GM21723 (cell line): ENCODE measurements around the gene URGCP.

Experiments used
- ATAC-seq: cut with Tn5 transposase; IDR thresholded peaks from one replicate; pipeline ENCODE4 v1.9.1; 2021; ENCODE audit warnings: mild to moderate bottlenecking, moderate library complexity; ENCODE audit not compliant: unreplicated experiment

URGCP gene

GRCh38 chr7:43906331-43907010, at the start of gene URGCP:
TSS of gene URGCP (minus strand) at chr7:43906596. CDS start at chr7:43906575, 21 bp downstream.
- ATAC-seq = peak; percentile 82

DNA sequence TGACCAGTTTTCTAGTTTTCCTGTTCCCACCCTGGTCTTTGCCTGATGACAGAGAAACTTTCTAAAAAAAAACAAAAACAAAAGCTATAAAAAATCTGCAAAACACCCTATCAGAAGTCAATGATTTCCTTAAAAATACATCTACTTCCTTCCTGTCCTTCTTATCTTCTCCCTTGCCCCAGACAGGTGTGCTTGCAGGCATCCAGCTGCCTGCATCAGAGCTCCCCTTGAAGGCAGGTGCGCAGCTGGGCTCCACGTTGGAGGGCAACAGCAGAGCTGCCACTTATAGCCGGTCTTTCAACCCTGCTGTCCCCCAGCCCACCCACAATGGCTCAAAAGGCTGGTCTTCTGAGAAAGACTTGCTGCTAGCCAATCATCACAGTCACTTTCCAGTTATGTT, 49.6 kb upstream of the URGCP start:
- ATAC-seq = no peak

DNA sequence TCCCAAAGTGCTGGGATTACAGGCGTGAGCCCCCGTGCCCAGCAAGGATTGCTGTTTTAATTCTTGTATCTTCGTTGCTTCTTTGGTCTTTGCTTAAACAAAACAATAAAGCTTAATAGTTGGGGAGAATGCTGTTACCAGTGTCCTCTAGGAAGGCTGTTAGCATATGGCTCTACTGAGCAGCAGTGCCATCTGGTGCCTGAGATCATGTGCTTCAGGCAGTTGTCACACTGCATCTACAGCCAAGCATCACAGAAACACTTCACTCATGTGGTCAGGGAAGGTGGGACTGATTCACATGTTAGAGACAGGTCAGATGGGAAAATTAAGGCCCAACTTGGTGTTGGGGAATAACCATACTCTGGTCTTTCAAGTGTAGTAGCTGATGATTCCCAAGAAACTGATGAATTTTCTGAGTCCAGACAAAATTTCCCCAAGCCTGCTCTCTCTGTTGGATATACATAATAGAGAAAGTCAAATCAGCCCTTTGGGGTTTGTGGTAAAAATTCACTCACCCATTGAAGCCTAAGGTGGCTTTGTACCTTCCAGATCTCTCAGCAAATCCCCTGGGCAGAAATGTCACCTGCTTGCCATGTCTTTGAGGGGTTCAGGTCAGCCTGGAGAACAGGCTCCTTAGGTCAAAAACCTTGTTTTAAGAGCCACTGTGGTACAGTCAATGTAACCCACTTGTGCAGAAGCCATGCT, 48.3 kb upstream of the URGCP start:
- peak; percentile 80 for ATAC-seq

GRCh38 chr7:43953071-43953470, 46.7 kb upstream of the URGCP start:
- ATAC-seq = no peak

GRCh38 chr7:43952028-43952427, 45.6 kb upstream of the URGCP start:
- ATAC-seq = no peak

DNA sequence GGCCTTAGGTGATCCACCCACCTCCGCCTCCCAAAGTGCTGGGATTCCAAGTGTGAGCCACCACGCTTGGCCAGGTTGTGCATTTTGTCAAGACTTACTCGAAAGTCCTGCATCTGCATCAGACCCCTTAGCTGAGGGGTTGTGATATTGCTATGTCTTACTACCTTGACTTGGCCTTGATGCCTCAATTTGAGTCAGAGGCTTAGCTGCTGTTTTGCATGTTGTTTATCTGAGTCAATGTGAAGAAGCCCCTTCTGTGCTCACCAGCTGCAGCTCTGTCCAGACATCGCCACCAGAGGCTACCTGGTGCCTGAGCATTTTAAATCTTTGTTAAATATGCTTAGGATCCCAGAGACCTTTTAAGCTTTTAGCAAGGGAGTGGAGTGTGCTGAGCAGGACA, 37.9 kb upstream of the URGCP start:
- ATAC-seq = no peak

DNA sequence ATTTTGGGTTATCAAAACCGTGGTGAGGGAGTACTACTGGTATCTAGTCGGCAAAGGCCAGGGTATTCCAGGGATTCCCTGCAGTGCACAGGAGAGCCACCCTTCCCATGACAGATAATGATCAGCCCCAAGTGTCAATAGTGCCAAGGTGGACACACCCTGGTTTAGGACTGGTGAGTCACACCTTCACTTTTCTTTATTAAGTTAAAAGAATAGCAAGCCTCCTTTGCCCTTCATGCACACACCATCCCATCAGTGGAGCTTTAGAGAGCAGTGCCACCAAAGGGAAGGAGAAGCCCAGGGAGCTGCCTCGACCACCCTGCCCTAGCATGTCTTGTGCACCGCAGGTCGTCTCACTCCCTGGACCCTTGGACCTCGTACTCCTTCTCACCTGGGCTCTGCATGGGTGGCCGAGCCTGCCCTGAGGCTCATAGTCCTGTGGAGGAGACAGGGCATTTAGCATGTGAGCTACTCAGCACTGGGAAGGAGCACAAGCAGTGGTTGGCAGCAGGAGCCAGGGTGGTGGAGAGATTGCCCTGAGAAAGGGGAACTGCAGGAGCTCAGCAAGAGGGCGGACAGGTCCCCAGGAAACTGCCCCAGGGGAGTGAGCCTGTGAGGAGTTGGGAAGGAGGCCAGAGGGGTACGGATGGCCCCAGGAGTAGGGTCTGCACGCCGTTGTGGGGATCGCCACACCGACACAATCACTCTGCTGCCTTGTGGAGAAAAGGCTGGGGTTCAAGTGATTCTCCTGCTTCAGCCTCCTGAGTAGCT, 37.2 kb upstream of the URGCP start:
- no peak for ATAC-seq

DNA sequence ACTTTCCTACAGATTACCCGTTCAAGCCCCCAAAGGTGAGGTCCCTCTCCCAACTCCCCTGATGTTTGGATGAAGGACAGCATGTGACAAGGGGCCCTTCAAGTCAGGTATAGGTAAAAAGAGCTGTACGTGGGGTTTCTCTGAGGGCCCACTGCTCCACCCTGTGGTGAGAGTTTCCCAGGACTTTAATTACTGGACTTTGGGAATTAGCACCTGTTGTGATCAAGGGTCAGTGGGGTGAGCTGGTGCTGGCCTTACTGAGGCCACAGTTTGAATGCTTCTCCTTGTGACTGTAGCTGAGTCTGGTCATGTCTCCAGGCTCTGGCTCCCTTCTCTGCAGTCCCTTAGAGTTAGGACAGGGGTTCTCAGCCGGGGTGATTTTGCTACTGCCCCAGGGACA, 36.6 kb upstream of the URGCP start:
- no peak for ATAC-seq

DNA sequence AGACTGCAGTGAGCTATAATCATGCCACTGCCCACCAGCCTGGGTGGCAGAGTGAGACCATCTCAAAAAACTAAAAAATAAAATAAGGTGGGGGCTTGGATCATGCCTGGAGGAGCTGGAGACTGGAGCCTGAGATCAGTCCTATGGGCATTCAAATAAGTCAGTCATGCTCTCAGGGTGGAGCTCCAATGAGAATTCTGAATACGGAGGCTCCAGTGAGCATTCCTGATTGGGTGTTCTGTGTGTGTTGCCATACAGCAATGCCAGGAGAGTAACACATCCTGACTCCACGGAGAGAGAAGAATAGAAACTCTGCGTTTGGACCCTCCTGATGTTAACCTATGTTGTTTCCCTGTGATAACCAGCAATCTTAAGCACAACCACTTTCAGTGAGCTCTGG, 35.9 kb upstream of the URGCP start:
- no peak for ATAC-seq

- ATAC-seq = no peak
Observed at GRCh38 chr7:43938892-43939482, 32.6 kb upstream of the URGCP start.

DNA sequence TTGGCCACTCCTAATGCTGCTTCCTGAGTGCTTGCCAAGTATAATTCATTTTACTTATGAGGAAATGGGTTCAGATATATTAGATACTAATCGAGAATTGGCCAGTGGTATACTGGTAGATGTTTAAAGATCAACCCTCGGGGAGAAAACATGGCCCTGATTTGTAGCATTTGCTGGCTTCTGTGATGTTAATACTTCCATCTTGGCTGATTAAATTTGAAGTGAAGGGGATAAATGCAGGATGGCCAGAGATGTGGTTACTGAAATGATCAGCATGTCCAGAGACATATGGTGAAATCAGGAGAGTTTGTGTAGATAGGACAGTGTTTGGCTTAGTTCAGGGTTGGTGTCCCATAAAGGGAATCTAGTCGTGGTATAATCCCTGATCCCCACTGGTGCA, 31.0 kb upstream of the URGCP start:
- ATAC-seq = no peak

DNA sequence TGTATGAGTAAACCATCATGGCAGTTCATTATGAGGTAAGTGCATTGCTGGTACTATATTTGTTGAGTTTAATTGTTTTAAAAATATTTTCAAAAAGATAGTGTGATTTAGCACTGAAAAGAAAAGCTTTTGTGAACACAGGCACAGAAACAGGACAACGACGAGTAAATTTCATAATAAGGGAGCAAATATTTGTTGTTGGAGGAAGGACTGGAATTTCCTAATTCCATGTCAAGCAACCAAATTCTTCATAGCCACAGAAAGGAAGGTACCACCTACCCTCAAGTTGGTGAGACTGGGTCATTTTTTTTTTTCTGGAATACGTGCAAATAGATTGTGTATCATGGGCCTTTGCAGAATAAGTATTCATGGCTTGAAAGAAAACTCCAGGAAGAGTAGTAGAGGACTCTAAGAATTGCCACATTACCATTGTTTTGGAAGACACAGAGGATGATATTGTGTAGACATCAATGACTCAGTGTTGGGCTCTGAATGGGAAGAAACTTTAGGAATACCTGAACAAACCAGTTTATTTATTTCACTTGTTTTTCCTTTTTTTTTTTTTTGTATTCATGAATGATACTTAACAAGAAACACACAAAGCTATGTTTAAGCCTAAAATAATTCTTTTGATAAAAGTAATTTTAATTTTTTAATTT, 27.6 kb upstream of the URGCP start:
- no peak for ATAC-seq

- no peak for ATAC-seq
Observed at GRCh38 chr7:43931346-43931745, 24.9 kb upstream of the URGCP start.

DNA sequence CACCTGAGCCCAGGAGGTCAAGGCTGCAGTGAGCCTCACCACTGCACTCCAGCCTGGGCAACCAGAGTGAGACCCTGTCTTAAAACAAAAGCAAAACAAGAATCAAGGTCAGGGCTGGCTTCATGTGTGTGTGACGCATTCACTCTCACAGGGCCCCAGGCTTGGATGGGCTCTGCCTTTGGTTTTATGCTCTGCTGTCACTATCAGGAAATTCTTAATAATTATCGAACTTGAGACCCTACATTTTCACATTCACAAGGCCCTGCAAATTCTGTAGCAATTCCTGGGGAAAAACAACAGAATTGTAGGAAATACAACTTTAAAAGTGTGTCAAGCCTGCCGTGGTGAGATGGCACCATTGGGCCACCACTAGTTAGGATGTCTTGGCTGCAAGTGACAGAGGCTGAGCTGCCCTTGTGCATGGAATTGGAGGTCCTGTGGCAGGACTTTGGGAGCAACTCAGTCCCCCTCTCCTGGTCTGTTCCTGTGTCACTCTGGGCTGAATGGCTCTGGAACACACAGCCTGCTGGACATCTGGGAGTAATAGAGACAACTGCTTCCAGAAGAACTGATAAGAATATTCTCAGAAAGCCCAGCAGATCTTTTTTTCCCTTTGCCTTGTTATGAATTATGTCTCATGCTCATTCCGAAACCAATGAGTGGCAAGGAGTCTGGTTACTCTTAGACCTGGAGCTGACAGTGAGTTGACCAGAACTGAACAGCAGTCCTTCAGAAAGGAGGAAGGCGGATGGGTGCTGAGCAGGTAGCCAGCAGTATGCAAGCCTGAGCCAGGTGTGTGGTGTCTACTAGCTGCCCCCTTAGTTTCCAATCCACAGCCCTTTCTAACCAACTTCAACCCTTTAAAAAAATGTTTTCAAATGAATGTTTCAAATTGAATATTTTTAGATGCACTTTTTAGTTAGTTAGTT, 23.4 kb upstream of the URGCP start:
- no peak for ATAC-seq

- no peak for ATAC-seq
Observed at GRCh38 chr7:43927810-43928209, 21.4 kb upstream of the URGCP start.

- ATAC-seq = peak; percentile 32
Observed at GRCh38 chr7:43926798-43927123, 20.4 kb upstream of the URGCP start.

DNA sequence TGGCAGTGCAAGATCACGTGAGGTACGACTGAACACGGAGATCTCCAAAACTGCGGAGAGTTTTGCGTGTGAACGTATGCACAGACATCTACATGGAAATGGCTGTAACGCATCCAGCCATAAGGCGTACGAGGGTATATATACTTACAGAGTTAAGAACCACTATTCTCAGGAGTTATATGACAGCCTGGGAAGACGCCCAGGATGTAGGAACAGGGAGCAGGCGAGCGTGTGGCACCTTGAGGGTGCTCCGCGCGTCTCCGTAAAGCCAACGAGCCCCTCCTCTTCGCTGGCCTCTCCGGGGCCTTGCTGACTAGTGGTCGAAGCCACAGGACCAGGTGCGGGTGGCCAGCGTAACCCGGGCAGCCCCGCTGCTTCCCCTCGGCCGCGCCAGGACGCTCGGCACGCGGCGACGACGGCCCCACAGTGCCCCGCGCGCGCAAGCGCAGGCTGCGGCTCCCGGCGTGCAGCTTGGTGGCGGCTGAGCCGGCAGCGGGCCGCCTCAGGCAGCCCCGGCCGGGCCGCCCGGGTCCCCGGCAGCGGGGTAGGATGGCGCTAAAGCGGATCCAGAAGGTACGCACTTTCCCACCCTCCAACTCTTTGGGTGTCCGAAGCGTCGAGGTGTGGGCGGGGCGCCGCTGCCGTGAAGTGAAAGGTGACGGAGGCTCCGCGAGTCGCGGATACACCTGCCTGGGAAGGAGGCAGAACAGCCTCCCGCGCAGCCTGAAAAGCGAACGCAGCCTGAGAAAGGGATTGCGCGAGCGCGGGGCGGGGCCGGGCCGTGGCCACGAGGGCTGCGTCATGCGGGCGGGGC, 19.8 kb upstream of the URGCP start, which contains the start of gene UBE2D4:
UBE2D4 (plus strand) TSS at position 453 of the 814 bp plus-strand sequence; CDS start at position 550, 97 bp downstream.
- peak; percentile 94 for ATAC-seq

- no peak for ATAC-seq
Observed at GRCh38 chr7:43922726-43923125, 16.3 kb upstream of the URGCP start.

DNA sequence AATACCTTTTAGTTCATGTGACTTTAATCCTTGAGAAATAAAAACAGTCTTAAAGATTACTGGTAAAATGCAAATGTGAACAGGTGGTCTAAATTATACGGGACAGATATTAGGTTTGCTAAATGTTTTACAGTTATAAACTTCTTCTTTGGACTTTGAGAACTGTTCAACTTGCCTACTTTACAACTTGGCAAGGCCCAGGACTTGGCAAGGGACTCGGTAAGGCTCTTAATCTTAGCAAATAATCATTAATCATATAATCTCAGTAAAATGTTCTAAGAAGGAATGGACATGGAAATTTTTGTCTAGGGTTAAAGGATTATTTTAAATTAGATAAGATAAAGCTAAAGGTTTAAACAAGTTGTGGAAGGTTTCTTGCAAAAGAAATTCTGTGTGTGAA, 15.0 kb upstream of the URGCP start:
- no peak for ATAC-seq
